Activated CD8-positive, alpha-beta memory T cell treated with anti-CD3 and anti-CD28 coated beads for 4 hours (primary cell): ENCODE results near the gene TRIM31.
A peak's percentile ranks its signal among the peaks of the same experiment; 100 is the strongest.

Experiments used
- DNase-seq, 2 donors: peaks; one replicate each; pipeline ENCODE4 v3.0.0-alpha.2; 2020; ENCODE audit warnings: low read depth in 2 of 2

The TRIM31 gene

DNA sequence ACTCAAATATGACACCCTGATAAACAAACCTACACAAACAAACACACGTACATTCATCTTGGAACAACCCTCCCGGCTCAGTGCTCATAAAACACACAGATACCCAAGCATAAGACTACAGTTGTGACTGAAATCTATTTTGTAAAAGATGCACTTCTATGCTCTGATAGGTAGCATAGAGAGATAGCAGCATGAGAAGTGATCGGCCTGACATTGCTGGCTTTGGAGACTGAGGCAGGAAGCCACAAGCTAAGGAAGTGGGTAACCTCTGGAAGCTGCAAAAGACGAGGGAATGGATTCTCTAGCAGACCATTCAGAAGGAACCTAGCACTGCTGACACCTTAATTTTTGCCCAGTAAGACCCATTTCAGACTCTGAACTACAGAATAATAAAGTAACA lies 35.7 kb downstream of the TRIM31 start:
- DNase-seq, result no peak

DNA sequence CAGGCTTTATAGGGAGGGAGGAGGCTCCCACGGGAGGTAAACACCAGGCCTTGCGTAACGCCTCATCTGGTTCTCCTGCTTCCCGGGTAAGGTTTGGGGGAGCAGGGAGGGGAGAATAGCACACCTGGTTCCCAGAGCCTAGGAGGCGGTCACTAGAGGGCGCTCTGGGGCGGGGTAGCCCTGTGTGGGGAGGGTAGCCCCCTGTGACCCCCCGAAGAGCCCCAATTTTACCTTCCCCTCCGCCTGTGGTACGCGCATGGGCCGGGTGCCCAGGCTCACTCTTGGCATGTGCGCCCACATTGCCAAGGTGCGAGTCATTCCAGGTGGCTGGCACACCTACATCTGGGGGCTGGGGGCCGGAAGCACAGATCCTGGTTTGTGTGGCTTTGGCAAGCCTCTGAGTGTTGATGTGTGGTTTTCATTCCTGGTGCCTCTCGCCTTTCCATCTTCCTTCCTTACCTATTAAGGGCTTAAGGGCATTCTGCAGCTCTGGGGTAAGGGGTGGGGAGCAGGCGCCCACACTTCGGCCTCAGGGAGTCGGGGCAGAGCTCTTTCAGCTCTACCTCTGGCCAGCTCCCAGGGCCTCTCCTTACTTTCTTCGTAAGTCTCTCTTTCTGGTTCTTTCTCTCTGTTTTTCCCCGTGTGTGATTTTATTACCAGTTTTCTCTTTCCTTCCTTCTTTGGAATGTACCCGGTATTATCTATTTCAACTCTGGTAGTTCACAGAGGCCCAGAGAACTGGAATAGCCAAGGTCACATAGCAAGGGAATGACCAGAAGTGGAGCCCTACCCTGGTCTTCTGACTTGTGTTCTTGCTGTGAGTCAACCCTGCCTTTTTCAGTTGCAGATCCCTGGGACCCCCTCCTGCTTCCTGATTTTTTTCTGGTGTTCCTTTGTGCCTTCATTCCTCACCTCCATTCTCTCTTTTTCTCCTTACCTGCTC lies 36.8 kb downstream of the TRIM31 start:
- DNase-seq, result no peak

DNA sequence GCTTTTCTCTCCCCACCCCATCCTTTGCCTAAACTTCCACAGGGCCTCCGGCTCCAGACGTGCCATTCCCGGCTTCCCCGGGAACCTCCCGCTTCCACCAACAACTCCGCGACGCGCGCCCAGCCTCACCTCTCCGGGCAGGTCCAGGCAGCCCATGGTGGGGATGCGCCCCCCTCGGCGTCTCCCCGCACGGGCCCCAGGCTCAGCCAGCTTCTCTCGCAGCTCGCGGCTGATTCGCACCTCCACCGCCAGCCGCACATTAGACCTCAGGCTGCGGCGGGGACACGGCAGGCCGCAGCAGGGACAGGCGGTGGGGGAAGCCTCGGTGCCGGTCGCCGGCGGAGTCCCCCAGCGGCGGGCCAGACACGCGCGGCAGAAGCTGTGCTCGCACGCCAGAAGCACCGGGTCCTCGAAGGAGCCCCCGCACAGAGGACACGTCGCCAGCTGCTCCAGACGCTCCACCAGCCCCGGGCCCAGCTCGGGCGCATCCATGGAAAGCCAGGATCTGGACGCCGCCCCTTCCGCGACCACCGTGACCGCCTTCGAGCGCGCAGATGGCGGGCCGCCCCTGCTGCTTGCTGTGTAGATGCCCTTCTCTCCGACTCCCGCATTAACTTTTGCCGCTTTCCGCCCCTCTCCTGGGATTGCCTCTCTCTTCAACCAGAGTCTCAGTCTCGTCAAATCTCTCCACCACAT lies 37.6 kb downstream of the TRIM31 start, which contains the start of gene RNF39:
TSS of gene RNF39 (minus strand) at position 676 of the 696 bp plus-strand sequence. CDS start at position 492, 184 bp downstream.
- DNase-seq, result no peak

DNA sequence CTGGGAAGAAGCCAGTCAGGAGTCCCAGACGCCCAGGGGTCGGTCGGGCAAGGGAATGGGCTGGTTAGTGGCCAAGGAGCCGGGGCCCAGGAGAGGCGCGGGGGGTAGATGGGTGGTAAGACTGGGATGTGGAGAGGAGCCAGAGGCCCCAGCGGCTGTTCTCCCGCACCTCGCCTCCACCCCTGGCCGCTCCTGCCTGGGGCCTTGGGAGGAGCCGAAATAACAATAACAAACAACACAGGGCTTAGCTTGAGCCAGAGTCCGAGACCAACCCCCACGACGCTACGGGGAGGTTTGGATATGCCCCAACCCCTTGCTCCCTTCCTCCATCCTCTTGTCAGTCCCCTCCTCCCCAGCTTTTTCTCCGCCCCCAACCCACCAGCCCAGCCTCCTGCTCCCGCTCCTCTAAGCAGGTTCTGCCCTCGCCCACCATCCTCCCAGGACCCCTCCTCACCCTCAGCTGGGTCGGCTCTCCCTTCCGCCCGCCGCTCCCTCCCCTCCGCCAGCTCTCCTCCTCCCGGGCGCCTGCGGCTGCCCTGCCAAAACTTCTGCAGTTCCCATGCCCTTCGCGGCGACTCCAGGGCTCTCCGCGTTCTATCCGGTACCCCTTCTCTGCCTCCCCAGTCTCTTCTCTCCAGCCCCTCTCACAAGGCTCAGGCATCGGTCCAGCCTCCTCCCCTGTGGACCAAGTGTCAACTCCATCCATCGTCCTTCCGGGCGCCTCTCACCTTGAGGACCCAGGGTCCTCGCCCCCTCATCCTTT lies 38.4 kb downstream of the TRIM31 start:
- DNase-seq, result no peak

DNA sequence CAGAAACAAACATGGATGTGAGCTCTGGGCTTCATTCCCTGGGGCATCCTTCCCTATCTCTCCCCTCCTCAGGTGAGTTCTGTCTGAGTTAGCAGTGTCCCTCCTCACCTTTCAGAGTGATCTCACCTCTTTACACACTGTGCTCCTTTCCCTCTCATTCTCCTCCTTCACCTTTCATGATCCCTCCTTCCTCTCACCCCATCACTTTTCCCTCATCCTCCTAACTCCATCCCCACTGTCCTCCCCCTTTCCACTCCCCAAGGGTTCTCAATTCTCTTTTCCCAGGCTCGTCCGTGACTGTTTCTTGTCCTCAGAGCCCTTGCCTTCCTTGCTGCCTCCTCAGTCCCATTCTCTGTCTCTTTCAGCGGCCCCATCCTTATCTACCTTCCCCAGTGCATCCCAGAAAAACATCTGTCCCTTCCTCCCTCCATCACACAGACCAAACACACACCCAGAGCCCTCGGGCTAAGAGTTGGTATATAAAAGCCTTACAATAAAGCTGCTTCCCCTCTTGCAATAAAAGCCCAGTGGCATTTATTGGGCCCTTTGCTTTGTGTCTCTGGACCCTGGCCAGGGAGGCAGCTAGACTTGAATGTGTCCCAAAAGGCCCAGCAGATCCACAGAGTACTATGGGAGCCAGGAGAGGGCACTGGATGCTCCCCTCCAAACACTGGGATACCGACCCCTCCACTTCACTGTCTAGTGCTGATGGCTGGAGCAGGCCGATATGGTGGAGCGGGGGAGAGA lies 39.2 kb downstream of the TRIM31 start:
- DNase-seq, result no peak

DNA sequence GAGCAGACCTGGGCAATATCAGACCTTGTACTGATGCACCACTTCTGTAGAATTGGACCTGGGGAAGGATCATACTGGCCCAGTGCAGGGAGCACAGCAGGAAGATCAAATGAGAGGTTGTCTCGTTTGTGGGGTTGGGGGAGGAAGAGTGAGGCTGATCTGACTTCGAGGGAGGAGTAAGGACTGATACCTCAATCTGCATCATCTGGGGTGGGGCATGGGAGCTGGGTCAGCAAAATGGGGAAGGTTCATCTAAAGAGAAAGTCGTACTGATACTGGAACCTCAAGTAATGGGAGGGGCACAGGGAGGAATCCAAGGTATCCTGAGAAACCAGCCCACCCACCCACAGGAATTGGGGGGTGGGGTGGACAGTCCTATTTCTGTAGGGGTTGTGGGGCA lies 41.0 kb downstream of the TRIM31 start:
- DNase-seq, result no peak

DNA sequence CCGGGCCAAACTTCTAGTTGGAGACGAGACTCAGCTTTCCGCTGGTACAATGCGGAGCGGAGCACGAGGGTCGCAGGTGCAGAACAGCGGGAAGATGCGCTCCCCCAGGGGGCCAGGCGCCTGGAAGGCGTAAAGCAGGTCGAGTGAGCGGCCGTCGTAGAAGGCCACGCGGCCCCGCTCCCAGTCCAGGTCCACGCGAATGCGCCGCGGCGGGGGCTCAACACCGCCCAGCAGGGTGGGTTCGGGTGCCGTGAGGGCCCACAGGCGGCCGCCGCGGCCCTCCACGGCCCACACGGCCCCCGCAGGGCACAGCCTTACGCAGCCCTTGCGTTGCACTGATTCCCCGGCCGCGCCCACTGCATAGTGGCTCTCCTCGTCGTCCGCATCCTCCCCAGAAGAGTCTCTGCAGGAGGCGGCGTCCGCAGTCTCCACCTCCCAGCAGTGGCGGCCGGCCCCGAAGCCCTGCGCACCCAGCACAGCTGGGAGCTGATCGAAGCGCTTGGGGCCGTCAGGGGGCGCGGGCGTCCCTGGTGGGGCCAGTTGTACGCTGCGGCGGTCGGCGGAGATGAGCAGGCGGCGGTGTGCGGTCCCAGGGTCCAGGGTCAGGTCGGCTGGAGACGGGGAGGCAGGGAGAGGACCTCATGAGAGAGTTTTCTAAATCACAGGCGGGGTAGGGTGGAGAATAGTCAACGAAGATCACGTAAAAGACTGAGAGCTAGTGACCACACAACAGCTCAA lies 41.6 kb downstream of the TRIM31 start:
- DNase-seq, result no peak

DNA sequence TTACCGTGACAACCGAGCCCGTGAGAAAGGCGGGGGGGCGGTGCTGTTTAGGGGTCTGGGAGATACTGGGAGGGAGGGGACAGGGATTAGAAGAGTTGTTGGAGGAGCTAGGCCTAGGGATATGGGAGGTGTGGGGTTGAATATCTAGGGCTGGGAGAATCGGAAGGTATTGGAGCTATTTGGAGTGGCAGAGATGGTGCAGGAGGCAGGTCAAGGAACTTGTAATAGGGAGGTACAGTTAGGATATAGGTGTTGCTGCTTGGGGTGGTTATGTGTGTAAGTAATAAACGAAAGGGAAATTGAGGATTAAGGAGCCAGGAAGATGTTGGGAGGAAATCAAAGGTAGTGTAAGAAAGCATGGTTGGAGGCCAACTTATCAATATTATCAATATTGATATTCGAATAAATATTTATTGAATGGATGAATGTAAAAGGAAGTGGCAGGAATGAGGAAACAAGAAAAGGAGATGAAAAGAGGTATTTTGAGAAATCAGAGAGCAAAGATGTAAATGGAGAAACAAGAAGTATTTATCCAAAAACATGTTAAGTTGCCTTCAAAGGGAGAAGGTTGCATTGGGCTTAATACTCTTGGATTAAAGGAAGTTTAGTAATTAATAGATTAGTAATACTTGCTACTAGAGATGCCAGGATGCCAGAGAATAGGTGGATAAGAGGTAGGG lies 45.3 kb downstream of the TRIM31 start:
- DNase-seq, result no peak

DNA sequence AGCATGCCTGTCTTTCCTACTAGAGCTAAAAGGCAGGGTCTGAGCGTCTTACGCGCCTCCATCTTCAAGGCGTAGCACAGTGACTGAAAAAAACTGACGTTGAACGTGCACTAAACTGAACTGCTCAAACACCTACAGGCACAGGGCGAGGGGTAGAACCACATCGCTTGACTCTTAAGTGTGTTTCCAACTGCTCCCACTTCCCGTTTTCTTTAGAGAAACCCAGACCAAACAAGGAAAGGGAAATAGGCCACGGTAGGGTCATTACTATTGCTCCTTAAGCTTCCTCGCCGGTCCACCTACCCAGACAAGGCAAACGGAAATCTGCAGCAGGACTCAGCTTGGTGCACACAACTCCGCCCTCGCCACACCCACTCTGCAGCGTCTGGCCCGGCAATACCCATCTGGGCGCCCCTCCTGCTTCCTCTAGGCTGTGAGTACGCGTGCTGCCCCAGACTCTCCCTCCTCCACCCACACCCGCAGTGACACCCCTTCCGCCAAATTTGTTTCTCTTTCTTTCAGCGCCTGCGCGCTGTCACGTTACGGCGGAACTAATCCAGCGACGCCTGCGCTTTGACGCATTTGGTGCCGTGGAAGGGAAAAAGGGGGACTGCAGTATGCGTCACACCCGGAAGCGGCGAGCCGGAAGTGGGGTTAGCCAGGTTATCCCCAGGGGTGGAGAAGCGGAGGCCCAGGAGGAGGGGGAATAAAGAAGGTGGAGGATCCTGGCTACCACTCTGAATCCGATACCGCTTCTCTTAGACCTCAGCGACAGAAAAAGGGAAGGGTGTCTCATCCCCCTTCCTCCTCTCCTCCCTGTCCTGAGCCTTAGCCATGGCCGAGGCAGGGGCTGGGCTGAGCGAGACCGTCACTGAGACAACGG lies 46.1 kb downstream of the TRIM31 start, which contains the start of gene PPP1R11:
TSS of gene PPP1R11 (plus strand) at position 622 of the 883 bp plus-strand sequence. CDS start at position 835, 213 bp downstream.
- peak; percentile 98 for DNase-seq

DNA sequence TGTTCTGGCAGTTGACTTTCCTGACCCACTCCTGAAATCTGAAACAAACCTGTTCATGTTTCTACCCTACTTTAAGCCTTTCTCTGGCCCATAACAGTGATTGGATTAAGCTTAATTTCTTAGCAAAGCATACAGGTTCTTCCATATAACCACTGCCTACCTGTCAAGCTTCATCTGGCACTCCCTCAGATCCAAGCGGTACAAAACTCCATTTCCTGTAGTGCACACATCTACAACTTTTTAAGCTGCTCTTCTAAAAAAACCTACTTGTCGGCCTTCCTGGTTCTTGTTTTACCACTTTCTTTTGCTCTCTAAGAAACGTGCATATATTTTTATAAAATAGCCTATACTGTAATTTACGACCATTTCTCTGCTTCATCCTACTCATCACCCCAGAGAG lies 46.8 kb downstream of the TRIM31 start:
- DNase-seq, result no peak

DNA sequence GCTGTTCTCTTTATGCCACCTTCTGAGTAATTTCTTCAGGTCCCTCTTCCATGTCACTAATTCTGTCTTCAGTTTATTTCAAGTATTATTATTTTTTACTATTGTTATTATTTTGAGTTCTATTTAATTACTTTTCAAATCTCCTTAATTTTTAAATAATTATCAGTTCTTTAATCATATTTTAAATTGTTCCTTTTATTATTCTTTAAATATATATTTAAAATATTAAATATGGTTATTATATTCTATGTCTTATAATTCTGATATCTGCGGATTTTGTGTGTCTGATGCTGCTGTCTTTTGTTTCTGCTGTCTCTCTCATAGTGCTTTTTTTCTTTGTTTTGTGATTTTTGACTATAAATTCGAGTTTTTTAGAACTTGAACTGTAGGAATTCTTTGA lies 49.6 kb downstream of the TRIM31 start:
- DNase-seq, result no peak

DNA sequence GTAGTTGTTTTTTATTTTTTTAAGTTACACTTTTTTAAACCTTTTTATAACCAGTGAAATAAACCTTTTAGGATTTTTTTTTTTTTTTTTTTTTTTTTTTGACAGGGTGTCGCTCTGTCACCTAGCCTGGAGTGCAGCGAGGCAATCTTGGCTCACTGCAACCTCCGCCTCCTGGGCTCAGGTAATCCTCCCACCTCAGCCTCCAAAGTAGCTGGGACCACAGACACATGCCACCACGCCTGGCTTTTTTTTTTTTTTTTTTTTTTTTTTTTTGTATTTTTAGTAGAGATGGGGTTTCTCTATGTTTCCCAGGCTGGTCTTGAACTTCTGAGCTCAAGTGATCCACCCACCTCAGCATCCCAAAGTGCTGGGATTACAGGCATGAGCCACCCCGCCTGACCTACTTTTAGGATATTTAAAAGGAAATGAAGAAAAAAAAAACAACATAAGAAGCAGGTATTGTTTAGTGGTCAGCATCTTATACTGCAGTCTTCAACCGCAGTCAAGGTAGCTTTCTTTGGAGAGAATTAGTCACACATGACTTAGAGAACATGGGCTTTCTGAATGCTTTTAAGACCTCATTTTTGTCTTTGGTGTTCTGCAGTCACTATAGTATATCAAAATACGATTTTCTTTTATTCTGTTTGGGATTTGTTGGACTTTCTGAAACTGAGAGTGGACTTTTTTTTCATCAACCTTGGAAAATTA lies 50.3 kb downstream of the TRIM31 start:
- no peak for DNase-seq

DNA sequence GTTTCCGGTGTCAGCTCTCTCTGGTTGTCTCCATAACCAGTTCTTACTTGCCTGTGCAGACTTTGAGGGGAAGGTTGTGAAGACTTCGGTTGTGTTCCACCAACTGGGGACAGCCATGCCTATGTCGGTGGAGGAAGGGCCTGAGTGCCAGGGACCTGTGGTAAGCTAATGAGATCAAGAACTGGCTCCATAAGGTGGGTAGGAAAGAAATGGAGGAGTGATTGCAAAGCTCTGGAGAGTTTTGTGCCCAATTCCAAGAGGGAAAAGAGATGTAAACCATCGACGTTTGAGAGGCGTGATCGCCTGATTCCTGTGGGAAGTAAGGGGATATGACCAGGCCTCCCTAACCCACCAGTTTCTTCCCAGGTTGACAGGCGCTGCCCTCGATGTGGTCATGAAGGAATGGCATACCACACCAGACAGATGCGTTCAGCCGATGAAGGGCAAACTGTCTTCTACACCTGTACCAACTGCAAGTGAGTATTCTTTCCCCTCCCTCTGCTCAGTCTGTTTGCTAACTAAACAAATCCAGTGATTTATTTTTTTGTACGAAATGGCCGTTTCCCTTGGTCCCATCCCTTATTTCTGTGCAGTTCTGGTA lies 50.9 kb downstream of the TRIM31 start:
- no peak for DNase-seq

DNA sequence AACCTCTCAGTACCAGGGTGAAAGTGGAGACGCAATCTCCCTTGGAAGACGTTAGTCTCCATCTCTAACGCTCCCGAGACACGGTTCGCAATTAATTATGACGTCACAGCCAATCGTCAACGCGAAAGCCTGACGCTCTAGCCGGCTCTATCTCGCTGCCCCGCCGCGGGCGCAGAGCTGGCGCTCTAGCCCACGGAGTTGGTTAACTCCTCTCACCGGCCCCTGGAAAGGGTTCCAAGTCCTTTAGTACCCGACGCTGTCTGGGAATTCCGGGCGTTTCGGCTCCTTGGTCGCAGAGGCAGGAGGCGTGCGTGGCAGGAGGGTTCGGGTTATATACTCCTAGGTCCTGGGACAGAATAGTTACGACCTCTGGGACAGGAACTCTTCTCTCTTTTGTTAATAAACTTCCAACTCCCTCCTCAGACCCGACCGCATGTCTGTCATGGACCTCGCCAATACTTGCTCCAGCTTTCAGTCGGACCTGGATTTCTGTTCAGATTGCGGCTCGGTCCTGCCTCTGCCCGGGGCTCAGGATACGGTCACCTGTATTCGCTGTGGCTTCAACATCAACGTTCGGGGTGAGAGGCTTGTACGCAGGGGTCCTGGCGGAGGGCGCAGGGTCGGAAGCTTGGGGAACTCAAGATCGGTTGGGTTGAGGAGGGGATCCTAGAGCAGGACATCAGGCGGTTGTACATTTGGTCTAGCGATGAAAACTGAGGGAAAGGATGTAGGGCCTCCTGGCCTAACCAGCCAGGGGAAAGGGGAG lies 51.6 kb downstream of the TRIM31 start, which contains the start of gene POLR1H:
TSS of gene POLR1H (plus strand) at position 174 of the 766 bp plus-strand sequence. CDS start at position 434, 260 bp downstream.
- DNase-seq, result peak; percentile 70 to 79

DNA sequence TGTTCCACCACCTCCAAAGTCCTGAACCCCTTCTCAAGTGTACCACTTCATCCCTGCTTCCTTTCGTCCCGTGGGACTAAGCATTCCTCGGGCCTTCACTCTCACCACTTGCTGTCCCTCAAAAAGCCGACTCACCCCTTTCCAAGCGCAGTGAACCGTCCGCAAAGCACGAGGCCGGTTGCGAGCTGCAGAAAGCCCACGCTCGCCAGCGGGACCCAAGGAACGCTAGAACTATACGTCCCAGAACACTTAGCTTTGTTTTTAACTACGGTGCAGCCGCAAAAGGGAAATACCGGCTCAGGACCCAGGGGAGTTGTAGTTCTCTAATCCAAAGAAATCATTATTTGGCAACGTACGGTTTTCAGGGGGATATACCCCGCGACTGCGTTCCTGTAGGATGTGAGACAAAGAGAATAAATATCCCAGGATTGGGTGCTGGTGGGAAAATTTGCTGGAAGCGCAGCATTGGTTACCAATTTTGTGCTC lies 52.2 kb downstream of the TRIM31 start:
- DNase-seq, result no peak

DNA sequence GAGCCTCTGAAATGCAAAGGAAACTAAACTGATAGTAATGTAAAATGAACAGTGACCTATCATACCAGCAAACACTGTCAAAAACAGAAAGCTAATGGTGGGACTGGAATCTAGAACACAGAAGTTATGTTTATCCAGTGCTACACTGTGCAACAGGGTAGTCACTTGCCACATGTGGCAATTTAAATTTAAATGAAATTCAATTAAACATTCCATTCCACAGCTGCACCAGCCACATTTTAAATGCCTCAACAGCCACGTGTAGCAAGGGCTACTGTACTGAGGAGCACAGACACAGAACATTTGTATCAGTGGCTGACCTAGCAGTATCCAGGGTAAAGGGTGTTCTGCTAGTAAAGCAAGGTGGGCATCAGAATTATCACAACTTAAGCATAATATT lies 57.4 kb downstream of the TRIM31 start:
- DNase-seq, result no peak

DNA sequence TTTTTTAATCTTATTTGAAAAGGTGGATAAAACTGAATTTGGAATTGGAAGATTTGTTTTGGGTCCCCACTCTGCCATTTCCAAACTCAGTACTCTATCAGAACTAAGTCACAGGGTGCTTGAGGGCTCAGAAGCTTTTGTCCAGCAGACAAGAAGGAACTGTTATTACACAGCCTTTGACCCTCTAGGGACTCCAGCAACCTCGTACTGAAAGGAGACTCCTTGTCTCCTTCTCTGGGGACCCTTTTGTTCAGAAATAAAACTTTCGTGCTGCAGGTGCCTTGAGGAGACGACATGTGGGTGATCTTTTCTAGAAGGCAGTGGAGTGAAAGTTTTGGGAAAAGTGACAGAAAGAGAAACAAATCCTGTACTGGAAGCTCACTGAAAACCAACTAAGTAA lies 59.2 kb downstream of the TRIM31 start:
- no peak for DNase-seq
